Measurements from ENCODE around the gene CLEC7A.

The CLEC7A gene

GRCh38 chr12:10088955-10089900 is 40.8 kb downstream of the CLEC7A start:
- DNase-seq: no peak

GRCh38 chr12:10088031-10088430 is 42.0 kb downstream of the CLEC7A start:
- DNase-seq: no peak

DNA sequence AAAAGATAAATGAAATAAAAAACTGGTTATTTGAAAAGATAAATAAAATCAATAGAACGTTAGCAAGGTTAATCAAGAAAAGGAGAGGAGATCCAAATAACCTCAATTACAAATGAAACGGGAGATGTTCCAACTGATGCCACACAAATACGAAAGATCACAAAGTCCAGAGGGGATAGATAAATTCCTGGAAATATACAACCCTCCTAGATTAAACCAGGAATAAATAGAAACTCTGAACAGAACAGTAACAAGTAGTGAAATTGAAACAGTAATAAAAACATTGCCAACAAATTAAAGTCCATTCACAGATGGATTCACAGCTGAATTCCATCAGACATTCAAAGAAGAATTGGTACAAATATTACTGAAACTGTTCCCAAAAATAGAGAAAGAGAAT is 43.6 kb downstream of the CLEC7A start:
- DNase-seq: no peak

DNA sequence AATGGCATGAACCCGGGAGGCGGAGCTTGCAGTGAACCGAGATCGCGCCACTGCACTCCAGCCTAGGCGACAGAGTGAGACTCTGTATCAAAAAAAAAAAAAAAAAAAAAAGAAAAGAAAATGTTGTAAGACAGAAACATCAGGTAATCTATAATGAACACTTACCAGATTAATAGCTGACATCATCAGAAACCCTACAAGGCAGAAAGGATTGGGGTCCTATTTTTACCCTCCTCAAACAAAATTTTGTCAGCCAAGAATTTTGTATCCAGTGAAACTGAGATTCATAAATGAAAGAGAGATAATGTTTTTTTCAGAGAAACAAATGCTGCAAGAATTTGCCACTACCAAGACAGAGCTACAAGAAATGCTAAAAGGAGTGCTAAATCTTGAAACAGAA is 45.3 kb downstream of the CLEC7A start:
- no peak for DNase-seq

- no peak for DNase-seq
These were observed 47.7 kb downstream of the CLEC7A start for GRCh38 chr12:10082117-10082874.

- no peak for DNase-seq
These were observed 54.5 kb downstream of the CLEC7A start for GRCh38 chr12:10075451-10075850.

DNA sequence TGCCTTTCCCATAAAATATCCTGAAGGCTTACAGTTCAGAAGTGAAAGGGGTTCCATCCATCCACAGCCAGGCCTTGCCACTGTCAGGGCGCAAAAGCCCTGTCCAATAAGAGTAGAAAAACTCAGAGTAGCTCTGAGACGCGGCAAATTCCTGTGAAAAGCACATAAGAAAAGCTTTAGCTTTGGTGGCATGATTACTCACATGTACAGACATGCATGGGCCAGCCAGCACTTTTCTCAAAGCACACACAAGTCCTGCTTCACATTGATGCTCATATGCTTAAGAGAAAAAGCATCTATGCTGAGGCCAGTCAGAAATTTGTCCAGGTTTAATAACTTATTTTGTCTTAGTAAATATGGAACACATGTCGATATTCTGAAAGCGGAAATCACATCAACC is 56.7 kb downstream of the CLEC7A start:
- no peak for DNase-seq

DNA sequence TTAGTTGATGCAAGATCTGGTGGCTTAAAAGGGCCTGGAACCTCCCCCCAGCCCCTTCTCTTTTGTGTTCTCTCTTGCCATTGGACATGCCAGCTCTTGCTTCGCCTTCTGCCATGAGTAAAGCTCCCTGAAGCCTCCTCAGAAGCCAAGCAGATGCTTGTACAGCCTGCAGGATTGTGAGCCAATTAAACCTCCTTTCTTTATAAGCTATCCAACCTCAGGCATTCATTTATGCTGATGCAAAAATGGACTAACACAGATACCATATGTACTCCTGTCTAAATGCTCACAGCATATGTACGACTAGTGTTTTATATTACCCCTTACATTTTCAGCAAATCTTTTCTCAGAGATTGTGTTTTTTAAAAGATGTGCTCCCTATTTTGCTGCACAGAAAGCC is 57.9 kb downstream of the CLEC7A start:
- DNase-seq: no peak

- DNase-seq: no peak
These were observed 59.6 kb downstream of the CLEC7A start for GRCh38 chr12:10070380-10070779.

GRCh38 chr12:10069976-10070375 is 60.0 kb downstream of the CLEC7A start:
- no peak for DNase-seq

GRCh38 chr12:10069099-10069498 is 60.9 kb downstream of the CLEC7A start:
- peak; percentile 8 for DNase-seq

GRCh38 chr12:10068644-10069043 is 61.4 kb downstream of the CLEC7A start:
- no peak for DNase-seq

DNA sequence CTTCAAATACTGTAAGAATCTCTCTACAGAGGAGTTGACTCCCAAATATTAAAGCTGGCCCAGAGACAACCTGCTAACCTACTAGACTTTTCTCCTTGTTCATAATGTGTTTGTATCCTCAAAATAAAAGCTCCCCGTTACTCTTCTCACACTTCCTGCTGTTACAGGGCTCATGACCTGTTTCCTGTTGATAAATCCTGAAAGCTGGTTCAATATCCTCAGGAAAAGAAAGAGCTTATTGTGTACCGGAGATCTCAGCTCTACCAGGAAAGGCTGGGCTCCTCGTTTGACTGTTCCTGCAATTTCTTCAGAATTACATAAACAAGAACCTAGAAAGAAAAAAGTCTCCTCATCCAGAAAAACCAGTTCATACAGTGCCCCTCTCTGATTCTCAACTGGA is 62.1 kb downstream of the CLEC7A start:
- no peak for DNase-seq

DNA sequence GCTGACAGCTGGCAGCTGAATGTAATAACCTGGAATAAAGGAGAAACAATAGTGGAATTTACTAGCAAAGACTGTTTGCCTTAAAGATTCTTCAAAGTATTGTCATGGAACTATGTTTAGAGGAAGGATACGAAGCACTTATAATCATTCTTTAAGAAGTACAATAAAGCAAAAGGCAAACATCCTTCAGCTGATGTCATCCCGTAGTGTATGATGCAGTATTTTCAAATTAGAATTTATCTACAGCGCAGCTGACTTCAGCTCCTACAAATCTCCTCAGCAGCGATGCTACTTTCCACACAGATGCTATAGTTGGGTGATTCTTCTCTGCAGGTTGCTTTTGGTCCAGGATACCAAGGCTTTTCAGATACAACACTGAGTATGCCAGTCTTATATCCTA is 62.7 kb downstream of the CLEC7A start:
- DNase-seq: no peak
